Measurements from ENCODE around the gene MARK2.

Gene MARK2

DNA sequence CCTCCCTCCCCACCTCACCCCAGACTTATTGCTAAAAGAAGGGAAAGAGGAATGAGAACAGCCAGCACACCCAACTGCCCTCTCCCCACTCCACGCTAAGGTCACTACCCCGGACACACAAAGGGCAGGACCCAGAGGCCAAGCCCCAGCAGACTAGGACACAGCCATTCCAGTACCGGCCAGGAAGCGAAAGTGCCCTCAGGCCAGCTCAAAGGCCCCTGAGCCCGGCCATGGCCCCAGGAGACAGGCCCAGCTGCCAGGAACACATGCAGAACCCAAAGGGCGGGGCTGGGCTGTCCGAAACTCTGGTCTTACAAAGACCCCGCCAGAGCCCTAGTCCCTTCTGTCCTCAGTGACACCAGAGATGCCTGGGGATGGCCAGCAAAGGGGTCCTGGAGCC lies 72.5 kb downstream of the MARK2 start:
- DNase-seq: no peak

DNA sequence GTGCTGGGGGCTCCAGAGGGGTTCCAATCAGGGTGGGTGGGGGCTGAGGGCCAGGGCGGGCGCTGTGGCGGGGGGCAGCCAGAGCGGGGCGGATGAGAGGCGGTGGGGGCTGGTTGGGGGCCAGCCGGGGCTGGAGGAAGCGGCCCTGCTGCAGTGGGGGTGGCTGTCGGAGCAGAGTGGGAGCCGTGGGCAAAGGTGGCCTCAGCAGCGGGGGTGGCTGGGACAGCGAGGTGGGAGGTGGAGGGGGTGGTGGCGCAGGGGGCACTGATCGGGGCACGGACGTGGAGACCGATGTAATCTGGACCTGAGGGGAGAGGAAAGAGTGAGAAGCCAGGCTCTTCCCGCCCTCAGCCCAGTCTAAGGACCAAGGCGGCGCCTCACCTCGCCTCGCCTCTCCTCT lies 73.0 kb downstream of the MARK2 start:
- DNase-seq: no peak

DNA sequence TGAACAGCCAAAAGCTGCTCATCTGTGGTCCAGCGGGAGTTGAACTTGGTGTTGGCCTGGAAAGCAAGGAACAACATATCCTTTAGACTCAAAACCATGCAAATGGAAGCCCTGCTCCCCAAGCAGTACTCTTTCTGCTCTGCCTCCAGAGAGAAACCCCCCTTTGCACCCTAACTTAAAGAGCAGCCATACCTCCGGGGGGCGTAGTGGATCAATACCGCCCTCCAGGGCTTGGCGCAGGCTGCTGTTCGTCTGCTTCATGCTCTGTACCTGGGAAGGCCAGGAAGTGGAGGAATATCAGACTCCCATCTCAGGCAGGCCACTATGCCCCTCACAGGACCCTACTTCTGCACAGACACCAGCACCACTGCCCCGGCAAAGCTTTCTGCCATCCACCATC lies 73.8 kb downstream of the MARK2 start:
- DNase-seq: no peak

DNA sequence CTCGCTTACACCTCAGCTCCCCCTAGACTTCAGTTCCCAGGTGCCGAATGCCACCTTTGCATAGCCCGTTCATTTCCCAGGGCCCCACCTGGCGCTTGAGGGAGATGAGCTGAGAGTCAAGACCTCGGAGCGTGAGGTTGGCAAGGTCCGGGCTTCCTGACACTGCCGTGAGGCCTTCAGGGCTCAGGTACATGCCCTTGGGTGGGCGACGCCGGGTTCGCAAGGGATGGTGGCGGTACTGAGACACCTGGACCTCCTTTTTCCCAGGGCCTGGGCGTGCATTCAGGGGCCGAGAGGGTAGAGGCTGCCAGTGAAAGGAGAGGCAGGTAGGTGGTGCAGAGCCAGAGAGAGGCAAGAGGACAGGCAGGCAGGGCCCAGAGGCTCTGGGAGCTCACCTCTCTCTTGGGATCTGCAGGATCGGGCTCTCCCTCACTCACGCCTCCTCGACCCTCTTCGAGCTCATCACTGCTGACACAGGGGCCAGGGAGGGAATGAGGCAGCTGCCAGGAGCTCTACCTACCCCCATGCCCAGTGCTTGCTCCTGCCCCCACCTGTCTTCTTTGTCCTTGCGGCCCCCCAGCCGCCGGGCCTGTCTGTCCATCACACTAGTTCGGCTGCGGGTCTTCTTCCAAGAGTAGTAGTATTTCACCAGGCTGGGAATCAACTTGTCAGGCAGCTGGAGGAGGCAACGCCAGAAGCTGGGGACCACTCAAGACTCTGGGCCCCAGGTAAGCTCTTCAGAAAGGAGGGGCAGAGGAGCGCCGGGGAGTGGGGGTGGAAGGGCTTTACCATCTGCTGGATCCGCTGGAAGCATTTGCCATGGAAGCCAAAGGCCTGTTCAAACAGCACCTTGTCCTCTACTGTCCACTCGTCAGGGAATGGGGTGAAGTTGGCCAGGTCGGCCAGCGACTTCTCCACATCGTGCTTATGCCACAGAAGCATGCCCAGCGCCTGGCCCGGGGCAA lies 75.2 kb downstream of the MARK2 start:
- DNase-seq: no peak

DNA sequence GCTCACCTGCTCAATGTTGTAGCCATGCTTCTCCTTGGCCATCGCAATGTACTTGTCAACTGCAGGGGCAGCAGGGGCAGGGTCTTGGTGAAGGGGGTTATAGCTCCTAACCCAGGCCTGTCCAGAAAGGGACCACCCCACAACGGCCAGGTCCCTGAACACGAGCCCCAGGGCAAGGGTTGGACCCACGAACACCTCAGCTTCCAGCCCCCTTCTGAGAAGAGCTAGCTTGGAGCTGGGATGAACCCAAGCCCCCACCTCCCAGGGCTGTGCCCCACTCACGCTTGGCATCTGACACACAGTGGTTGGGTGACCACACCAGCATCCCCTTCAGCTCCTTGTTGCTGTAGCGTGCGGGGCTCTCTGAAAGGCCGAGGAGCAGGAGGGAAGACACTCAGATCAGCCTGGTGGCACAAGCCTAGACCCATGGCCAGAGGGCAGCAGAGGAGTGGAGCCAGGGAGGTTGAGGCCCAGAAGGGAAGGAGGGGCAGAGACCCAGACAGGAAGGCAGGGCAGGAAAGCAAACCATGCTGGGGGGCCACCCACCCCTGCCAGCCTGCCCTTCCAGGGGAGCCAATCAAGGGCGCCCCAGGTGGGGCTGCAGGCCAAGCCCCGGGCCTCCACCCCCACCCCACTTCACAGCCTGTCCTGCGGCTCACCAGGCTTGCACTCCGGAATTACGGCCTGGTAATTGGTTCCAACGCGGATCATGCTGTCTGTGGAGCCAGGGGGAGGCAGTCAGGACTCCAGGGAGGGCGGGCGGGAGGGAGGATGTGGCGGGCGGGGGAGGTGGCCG lies 76.2 kb downstream of the MARK2 start:
- no peak for DNase-seq

DNA sequence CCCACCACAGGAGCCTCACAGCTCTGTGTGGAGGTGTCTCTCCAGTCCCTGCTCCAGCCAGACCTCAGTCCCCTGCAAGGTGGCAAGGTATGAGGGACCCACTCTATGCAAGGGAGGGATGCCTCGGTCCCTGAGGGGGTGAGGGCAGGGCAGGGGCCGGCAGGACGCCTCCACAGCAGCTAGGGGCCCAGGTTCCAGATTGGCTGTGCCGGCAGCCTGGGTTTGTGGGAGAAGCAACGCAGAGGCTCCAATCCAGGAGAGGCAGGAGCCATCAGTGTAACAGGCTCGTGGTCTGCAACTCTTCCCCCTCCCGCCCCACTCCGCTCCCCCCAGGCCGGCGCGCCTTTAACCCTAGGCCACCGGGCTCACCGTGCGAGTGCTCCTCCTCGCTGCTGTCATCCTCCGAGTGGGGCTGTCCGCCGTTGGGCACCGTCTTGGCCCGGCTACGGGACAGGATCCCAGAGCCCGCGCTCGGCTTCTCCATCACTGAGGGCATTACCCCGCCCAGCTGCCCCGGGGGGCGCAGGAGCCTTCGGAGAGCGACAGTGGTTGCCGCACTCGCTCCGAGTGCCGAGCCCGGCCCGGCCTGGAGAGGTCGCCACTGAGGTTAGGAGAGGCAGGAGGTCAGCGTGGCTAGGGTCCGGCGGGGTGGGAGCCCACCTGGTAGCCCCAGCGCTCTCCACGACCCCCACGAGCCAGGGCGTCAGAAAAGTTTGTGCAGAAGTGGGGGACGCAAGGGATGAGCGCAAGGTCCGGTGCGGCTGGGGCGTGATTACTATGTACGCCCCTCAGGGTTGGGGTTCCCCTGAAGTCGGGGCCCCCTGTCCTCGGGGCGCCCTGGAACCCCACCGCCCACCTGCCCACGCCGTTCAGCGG lies 77.3 kb downstream of the MARK2 start:
- peak in 1 of 2 donors; percentile 19 for DNase-seq

DNA sequence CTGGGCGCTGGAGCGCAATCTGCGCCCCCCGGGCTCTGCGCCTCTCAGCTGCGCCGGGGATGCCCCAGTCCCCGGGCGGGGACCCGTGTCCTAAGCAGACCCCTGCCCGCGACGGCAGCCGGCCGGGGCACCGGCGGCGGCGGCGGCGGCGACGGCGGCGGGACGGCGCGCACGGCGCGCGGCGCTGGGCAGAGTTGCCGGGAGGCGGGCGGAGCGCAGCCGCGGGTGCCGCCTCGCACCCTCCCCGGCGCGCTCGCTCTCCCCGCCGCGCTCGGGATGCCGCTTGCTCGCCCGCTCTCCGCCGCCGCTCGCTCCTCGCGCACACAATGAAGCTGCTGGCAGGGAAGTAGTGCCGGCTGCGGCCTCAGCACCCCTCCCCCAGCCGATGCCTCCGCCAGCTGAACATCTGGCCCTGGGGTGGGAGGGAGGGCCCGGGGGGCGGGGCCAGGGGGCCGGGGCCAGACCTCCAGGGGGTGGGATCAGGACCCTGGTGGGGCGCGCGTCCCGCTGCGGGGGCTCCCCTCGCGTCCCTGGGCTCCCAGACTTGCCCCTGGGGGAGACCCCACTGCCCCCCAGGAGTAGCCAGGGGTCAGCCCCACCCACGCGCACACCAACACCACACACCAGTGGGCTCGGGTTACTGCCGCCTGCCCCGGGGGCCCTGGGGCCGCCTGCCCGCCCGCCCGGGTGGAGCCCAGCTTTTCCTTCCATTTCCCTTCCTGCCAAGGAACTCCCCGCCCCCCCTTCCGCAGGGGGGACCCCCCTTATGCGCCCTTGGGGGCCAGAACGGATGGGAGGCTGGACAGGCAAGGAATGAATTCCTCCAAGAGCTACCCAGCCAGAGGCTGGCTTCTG lies 78.2 kb downstream of the MARK2 start, which contains the start of gene RCOR2:
RCOR2 (minus strand) TSS at position 328 of the 855 bp plus-strand sequence. CDS start 708 bp downstream, outside the sequence.
- peak; percentile 72 to 74 for DNase-seq

DNA sequence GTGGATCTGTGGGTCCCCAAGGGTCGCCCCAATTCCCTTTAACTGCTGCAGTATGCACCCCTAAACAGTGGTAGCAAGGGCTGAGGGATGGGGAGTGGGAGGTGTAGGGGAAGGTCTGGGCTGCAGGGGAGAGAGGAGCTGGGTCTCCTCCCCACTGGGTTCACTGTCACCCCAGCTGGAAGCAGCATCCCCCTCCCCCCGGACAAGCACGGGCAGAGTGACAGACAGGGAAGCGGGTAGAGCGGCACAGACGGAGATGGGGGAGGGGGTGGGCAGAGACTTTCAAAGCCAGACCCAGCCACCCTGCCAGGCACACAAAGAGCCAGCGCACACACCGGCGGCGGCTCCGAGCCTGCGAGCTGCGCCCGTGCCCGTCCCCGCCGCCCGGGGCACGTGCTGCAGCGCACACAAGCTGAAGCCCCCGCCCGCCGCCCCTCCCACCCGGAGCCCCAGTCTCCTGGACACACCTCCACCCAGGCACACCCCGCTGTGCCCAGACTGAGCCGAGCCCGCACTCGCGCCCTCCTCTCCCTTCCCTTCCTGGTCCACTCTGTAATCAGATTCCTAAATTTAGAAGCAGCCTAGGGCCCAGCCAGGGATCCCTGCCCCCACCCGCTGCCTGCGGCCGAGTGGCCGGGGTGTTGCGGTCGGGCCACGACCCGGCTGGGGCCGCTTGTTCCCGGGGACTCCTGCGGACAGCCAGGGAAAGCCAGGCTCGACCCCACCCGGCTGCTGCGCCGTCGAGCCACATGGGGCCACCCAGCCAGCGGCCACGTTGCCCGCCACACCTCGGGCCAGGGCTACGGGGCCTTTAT lies 79.0 kb downstream of the MARK2 start:
- DNase-seq: peak; percentile 28 to 40

DNA sequence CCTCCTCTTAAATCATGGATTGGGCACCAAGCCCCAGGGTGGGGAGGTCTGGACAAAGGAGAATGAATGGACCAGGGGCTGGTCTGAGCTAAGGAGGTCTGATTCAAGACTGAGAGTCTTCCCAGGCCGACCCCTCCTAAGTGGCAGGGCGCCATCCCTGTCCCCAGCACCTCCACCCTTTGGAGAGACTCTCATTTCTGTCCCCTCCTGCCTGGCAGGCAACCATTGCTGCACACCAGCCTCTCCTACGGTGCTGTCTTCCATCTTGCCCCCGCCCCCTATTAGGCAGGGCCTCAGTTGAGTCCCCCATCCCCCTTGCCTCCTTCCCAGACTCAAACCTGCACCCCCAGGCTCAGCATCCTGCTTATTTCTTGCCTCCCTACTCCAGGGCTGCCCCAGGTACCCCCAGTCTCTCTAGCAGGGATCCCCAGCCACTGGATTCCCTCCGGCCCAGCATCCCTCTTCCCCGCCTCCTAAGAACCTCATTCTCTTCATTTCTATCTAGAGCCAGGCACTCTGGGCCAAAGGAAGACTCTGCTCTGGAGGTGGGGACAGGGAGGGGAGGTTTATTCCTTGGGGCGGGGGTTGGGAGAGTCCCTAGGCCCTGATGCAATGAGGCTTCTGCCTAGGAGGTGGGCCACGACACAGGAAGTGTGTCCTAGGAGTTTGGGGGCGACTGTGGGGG lies 79.7 kb downstream of the MARK2 start:
- no peak for DNase-seq

DNA sequence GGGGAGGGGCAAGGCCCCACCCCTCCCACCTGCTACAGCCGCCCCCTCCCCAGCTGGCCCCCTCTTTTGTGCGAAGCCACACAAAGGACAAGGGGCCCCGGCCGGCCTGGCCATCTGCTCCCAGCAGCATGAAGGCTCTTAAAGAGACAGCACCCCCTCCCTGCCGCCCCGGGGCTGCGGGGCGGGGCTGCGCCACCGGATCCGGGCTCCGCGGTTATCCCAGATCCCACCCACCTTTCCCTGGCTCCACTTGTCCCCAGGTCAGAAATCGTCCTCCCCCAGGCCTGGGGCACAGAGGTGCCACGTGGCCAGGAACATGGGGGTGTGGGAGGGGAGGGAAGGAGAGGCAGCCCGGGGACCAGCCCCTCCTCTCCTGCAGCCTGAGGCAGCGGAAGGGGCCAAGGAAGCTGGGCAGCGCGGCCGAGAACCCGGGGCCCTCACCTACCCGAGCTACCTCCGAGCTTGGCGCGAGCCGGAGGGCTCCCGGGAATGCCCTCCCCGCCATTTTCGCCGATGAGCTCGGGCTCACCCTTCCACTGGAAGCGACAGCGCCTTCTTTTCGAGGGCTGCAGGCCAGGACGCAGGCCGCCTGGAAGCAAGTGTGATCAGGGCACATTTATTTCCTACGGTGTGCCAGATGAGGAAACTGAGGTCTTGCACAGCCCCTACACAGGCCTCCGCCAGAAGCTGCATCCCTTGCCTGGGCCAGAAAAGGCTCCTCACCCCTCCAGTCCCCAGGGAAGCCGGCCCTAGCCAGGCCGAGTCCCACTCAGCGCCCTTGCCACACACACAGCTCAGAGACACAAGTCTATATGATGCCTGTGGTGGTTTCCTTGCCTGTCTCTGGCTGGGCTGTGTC lies 80.6 kb downstream of the MARK2 start:
- no peak for DNase-seq

DNA sequence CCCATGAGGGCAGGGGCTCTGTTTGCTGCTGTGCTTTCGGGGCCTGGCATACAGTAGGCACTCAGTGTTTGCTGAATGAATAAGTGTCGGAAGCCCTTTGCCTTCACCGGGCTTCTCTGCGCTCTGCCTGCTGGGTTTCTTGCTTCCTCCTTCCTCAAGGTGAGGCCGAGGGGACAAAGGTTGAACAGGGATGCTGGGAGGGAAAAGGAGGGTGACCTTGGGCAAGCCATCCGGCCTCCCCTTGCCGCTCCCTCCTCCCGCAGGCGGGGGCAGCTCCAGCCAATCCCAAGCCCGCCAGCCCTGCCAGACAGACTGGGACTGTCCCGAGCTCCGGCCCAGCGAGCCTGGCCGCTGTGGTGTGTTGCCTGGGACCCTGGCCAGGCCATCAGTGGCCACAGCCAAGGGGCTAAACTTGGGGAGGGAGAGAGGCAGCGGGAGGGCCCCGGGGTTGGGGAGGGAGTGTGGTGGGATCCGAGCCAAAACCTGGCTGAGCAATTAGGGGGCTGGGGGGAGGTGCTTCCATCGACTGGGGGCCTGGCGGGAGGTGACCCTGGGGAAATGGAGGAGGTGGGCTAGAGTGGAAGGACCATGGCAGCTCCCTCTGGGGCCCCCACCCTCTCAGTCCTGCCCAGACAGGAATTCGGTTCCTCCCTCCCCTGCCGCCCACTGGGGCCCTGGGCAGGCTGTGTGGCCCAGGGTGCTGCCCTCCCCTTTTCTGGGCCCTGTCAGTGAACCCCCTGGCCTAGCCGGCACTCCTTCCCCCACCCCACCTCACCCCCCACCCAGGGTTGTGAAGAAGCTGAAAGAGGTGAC lies 81.4 kb downstream of the MARK2 start:
- no peak for DNase-seq

DNA sequence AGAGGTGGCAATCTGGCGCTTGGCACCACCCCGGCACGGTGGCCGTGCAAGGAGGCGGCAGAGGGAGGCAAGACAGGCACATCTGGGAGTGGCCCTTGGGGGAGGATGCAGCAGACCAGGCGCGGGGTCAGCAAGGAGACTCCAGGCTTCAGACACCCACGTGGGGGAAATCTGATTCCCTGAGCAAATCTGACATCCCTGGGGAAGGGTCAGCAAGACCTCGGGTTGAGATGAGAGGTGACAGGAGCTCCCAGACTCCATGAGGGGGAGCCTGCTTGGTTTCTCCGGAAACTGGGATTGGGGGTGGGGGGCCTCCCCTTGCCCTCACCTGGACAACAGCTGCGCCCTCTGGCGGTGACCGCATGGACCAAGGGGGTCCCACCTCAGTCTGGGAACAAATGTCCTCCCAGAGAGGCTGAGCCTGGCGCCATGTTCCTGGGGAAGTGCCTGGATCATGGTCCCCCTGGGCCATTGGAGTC lies 82.1 kb downstream of the MARK2 start:
- DNase-seq: peak; percentile 25 to 29

DNA sequence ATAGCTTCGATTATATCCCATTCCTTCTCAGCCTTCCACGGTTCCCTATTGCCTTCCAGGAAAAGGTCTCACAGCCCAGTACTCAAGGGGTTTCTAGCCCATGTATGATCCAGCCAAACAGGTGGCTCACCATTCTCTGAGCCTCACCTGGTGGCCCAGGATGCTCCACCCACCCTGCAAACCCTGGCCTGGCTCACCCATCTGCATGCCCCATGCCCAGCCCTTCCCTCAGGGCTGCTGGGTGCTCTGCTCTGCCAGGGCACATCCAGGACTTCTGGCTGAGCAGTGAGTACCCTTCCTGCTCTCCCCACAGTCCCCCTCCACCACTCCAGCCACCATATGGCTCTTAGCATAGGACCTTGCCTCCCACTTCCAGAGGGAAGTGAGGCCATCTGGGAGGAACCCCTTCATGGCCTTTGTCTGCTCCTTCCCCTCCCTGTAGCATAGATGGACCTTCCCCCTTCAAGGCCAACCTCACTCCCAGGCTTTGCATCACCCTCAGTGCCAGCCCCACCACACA lies 83.8 kb downstream of the MARK2 start:
- no peak for DNase-seq

DNA sequence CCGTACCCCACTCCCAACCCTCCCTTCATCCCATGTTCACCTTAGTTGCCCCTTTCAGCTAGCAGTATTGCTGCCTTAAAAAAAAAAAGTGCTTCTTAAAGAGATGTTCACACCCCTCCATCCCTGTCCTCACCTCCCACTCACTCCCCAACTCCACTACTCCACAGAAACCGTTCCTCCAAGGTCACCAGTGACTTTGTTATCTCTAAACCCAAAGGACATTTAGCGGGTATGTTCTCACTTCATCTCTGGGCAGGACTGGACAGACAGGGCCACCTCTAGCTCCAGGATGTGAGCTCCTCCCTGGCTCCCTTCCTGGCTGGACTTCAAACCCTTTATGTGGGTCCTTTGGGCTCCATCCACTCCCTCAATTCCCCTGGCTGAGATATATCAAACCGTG lies 84.4 kb downstream of the MARK2 start:
- no peak for DNase-seq

DNA sequence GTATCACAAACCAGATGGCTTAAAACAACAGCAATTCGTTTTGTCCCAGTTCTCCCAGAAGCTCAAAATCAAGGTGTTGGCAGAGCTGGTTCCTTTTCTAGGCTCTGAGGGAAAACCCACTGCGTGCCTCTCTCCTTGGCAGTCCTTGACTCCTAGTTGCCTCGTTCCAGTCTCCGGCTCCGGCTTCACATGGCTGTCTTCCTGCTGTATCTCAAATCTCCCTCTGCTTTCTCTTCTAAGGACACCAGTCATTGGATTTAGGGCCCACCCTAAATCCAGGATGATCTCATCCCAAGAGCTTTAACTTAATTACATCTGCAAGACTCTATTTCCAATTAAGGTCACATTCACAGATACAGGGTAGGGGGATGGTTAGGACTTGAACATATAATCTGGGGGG lies 90.7 kb downstream of the MARK2 start:
- DNase-seq: no peak

DNA sequence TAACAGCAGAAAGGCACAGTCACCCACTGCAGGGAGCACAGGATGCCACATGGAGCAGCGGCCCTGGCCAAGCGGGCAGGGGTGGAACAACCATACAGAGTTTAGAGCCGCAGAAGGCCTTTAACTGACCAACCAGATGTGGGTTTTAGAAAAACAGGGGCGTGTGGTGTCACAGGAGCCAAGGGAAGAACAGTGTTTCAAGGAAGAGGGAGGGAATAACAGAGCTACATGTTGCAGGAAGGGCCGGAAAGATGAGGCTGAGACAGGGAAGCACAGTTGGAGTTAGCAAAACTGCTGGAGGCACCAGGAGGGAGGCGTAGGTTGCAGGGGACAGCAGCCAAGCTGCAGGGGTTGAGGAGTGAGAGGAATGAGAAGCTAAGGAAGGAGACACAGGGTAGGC lies 92.1 kb downstream of the MARK2 start:
- no peak for DNase-seq

DNA sequence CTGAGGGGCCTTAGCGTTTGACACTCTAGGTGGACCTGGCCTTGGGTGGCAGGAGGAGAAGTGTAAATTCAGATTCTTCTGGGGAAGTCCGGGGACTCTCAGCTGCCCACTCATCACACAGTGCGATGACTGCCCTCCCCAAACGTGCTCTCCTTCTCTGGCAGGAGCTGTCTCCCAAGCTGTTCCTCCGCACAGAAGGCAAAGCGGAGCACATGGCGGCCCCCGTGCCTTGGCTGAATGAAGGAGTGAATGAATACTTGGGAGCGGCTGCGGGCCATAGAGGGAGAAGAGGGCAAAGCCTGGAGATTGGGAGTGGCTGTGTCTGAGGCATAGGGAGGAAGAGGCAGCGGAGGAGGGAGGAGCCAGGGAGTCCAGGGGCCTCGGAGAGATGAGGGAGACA lies 93.0 kb downstream of the MARK2 start:
- DNase-seq: no peak

DNA sequence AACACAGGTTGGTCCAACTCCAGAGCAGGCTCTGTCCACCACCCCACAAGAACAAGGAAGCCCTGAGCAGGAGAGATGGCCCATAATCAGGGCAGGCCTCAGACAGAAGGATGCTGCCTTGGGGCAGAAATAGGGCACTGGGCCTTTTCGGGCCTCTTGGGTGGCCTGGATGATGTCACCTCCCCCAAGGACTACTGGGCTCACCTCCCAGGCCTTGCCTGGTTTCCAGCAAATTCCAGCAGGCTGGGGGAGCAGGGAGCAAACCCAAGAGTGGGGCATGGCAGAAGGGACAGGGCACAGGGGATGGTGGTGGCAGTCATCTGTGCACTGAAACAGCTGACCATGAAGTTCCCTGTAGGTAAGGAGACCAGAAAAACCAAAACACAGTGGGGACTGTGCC lies 94.5 kb downstream of the MARK2 start:
- DNase-seq: no peak

All from CD4-positive, alpha-beta T cell treated with Interleukin-4 for 1 hour (primary cell).